ENCODE measurements around the gene WNT16.

GRCh38 chr7:121384265-121384664 lies 55.5 kb downstream of the WNT16 start:
- TF ChIP-seq CTCF (IDR thresholded peaks at IDR 0.05) (no peak), EZH2 (IDR thresholded peaks at IDR 0.05) (no peak)

Measured in neural progenitor cell (in vitro differentiated cells).